Measurements from ENCODE around the gene AAMDC. TPM values are rescaled to one million over a fixed set of nuclear protein-coding genes. Genes with fewer than 3 reads are reported as not detected.

The AAMDC gene
- total and polyA plus RNA-seq, 7 donors: 54.5 to 160 (median 70.1) TPM

GRCh38 chr11:77789731-77790476 is 31.0 kb upstream of the AAMDC start:
- 91 to 95% (median 91%) methylated on average over 5 of the region's 5 CpGs for WGBS, 3 donors

DNA sequence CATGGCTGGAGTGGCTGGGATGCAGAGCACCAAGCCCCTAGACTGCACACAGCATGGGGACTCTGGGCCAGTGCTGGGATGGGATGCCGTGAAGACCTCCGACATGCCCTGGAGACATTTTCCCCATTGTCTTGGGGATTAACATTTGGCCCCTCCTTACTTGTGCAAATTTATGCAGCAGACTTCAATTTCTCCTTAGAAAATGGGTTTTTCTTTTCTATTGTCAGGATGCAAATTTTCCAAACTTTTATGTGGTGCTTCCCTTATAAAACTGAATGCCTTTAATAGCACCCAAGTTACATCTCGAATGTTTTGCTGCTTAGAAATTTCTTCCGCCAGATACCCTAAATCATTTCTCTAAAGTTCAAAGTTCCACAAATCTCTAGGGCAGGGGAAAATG is 29.6 kb upstream of the AAMDC start:
- Histone ChIP-seq H3K36me3 (ENCODE audit: insufficient read depth in 1 of 2, low read depth in 1 of 2) (no peaks in the 10 kb centered on the region), H3K27ac (no peak overlapping the region), H3K4me1 (peaks cover 33% of the 10 kb centered on the region), H3K4me3 (no peak overlapping the region), H3K9me3 (no peaks in the 10 kb centered on the region), H3K27me3 (ENCODE audit: insufficient read depth in 3 of 3, low read length in 2 of 3) (no peaks in the 10 kb centered on the region)
- no peak for TF ChIP-seq CTCF (IDR thresholded peaks at IDR 0.05)
- no peak for DNase-seq
- WGBS, 3 donors: 91 to 94% (median 92%) methylated on average over 4 of the region's 4 CpGs
- no peak for ATAC-seq
- intact Hi-C loops (cut with DNase I): no loop called here

More at GRCh38 chr11:77789731-77790476, 31.0 kb upstream of the AAMDC start:
- intact Hi-C loops (cut with DNase I): no loop called here
- DNase-seq (no peak), ATAC-seq (no peak)
- Histone ChIP-seq H3K36me3 (ENCODE audit: insufficient read depth in 1 of 2, low read depth in 1 of 2) (no peaks in the 10 kb centered on the region), H3K4me3 (no peak overlapping the region), H3K27me3 (ENCODE audit: insufficient read depth in 3 of 3, low read length in 2 of 3) (no peaks in the 10 kb centered on the region), H3K9me3 (no peaks in the 10 kb centered on the region), H3K4me1 (peaks cover 28% of the 10 kb centered on the region), H3K27ac (no peak overlapping the region)
- no peak for TF ChIP-seq CTCF (IDR thresholded peaks at IDR 0.05)

DNA sequence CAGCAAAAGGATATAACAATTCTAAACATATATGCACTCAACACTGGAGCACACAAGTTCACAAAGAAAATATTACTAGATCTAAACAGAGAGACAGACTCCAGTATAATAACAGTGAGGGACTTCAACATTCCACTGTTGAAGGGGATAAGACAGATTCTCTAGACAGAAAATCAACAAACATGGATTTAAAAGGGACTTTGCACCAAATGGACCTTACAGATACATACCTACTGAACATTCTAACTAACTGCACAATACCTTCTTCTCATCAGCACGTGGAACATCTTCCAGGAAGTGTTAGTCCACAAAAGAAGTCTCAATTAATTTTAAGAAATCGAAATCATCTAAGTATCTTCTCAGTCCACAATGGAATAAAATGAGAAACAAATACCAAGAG is 27.0 kb upstream of the AAMDC start:
- H3K9me3 ChIP-seq: no peaks in the 10 kb centered on the region
- no peak overlapping the region for H3K27ac ChIP-seq
- no peak for TF ChIP-seq CTCF (IDR thresholded peaks at IDR 0.05)
- peaks cover 21% of the 10 kb centered on the region for H3K4me1 ChIP-seq
- ATAC-seq (no peak), DNase-seq (no peak)
- 97% methylated on average over 2 of the region's 2 CpGs for WGBS, 3 donors
- no peak overlapping the region for H3K4me3 ChIP-seq
- H3K27me3 ChIP-seq (ENCODE audit: insufficient read depth in 3 of 3, low read length in 2 of 3): no peaks in the 10 kb centered on the region
- intact Hi-C loops (cut with DNase I): no loop called here
- H3K36me3 ChIP-seq (ENCODE audit: insufficient read depth in 1 of 2, low read depth in 1 of 2): no peaks in the 10 kb centered on the region

DNA sequence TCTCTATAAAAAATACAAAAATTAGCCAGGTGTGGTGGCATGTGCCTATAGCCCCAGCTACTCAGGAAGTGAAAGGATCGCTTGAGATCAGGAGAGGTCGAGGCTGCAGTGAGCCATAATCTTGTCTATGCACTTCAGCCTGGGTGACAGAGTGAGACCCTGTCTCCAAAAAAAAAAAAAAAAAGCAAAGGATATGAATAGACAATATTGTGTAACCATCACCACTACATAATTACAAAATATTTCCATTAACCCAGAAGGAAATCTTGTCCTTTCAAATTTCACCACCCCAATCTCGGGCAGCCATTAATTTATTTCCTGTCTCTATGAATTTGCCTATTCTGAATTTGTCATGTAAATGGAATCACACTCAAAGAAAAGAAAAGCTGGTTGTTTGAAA is 21.6 kb upstream of the AAMDC start:
- Histone ChIP-seq H3K27ac (no peak overlapping the region), H3K36me3 (ENCODE audit: insufficient read depth in 1 of 2, low read depth in 1 of 2) (no peaks in the 10 kb centered on the region), H3K9me3 (no peaks in the 10 kb centered on the region), H3K4me1 (peaks cover 25% of the 10 kb centered on the region), H3K4me3 (no peak overlapping the region), H3K27me3 (ENCODE audit: insufficient read depth in 3 of 3, low read length in 2 of 3) (no peaks in the 10 kb centered on the region)
- intact Hi-C loops (cut with DNase I): no loop called here
- no peak for DNase-seq
- ATAC-seq: peak in 1 of 4 donors; percentile 30
- no peak for TF ChIP-seq CTCF (IDR thresholded peaks at IDR 0.05)
- 41 to 61% (median 55%) methylated on average over 3 of the region's 3 CpGs for WGBS, 3 donors

DNA sequence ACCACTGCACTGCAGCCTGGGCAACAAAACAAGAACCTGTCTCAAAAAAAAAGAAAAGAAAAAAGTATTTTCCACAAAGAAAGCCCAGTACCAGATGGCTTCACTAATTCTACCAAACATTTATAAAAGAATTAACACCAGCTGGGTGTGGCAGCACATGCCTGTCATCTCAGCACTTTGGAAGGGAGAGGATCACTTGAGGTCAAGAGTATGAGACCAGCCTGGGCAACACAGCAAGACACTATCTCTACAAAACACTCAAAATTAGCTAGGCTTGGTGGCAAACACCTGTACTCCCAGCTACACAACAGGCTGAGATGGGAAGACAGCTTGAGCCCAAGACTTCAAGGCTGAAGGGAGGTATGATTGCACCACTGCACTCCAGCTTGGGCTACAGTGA is 20.5 kb upstream of the AAMDC start:
- peak in 1 of 4 donors; percentile 22 for ATAC-seq
- Histone ChIP-seq H3K27ac (peak overlapping the region; percentile 9), H3K36me3 (ENCODE audit: insufficient read depth in 1 of 2, low read depth in 1 of 2) (no peaks in the 10 kb centered on the region), H3K27me3 (ENCODE audit: insufficient read depth in 3 of 3, low read length in 2 of 3) (no peaks in the 10 kb centered on the region), H3K4me3 (no peak overlapping the region), H3K4me1 (peaks cover 15% of the 10 kb centered on the region), H3K9me3 (no peaks in the 10 kb centered on the region)
- no peak for TF ChIP-seq CTCF (IDR thresholded peaks at IDR 0.05)
- intact Hi-C loops (cut with DNase I): no loop called here
- DNase-seq: no peak
